SK-N-SH treated with all-trans-retinoic acid at 6 μM for 48 hours (cell line): ENCODE results near the gene PLAAT4.

Experiments used
- ATAC-seq: fragments of 200-7000 bp; cut with Tn5 transposase; 3 replicates; pipeline ENCODE4 v1.9.1; 2020; ENCODE audit warnings: mild to moderate bottlenecking, moderate library complexity
- ARNTL ChIP-seq: fragments of 450-650 bp; formaldehyde crosslinking; IDR thresholded peaks from 2 replicates; pipeline ENCODE4 v1.5.0; 2020; ENCODE audit warnings: low read depth, mild to moderate bottlenecking, moderate library complexity, borderline replicate concordance
- BACH2 ChIP-seq: fragments of 250-450 bp; sonication (Bioruptor Pico); IDR thresholded peaks from 2 replicates; pipeline ENCODE4 v1.9.0; 2021; ENCODE audit warnings: mild to moderate bottlenecking, borderline replicate concordance
- CSDC2 ChIP-seq: fragments of 250-450 bp; sonication (Bioruptor Pico); IDR thresholded peaks from 2 replicates; pipeline ENCODE4 v1.5.0; 2020; ENCODE audit warnings: mild to moderate bottlenecking, moderate library complexity
- CSRNP3 ChIP-seq: fragments of 250-450 bp; sonication (Bioruptor Pico); IDR thresholded peaks from 2 replicates; pipeline ENCODE4 v1.5.1; 2021; ENCODE audit warnings: mild to moderate bottlenecking, moderate library complexity
- ESRRG ChIP-seq: fragments of 250-450 bp; sonication (Bioruptor Pico); IDR thresholded peaks from 2 replicates; pipeline ENCODE4 v1.6.1; 2021; ENCODE audit warnings: mild to moderate bottlenecking
- GLIS3 ChIP-seq: fragments of 250-450 bp; sonication (Bioruptor Pico); IDR thresholded peaks from 2 replicates; pipeline ENCODE4 v1.5.0; 2020; ENCODE audit warnings: mild to moderate bottlenecking, moderate library complexity
- ISL1 ChIP-seq: fragments of 250-450 bp; sonication (Bioruptor Pico); IDR thresholded peaks from 2 replicates; pipeline ENCODE4 v2.1.2; 2022; ENCODE audit warnings: mild to moderate bottlenecking, moderate library complexity
- OSR1 ChIP-seq: fragments of 250-450 bp; sonication (Bioruptor Pico); IDR thresholded peaks from 2 replicates; pipeline ENCODE4 v1.8.0; 2022; ENCODE audit warnings: moderate library complexity, mild to moderate bottlenecking, inconsistent platforms
- PATZ1 ChIP-seq: fragments of 250-450 bp; sonication (Bioruptor Pico); IDR thresholded peaks from 2 replicates; pipeline ENCODE4 v1.8.0; 2020; ENCODE audit warnings: mild to moderate bottlenecking, moderate library complexity, borderline replicate concordance
- POU6F1 ChIP-seq: fragments of 250-450 bp; sonication (Bioruptor Pico); IDR thresholded peaks from 2 replicates; pipeline ENCODE4 v1.8.0; 2021; ENCODE audit warnings: low read depth, mild to moderate bottlenecking, moderate library complexity, borderline replicate concordance
- PPARA ChIP-seq: fragments of 250-450 bp; sonication (Bioruptor Pico); IDR thresholded peaks from 2 replicates; pipeline ENCODE4 v1.5.0; 2020; ENCODE audit warnings: mild to moderate bottlenecking, borderline replicate concordance
- RARB ChIP-seq: fragments of 250-450 bp; sonication (Bioruptor Pico); IDR thresholded peaks from 2 replicates; pipeline ENCODE4 v1.8.0; 2021; ENCODE audit warnings: mild to moderate bottlenecking, moderate library complexity
- SNAI2 ChIP-seq: fragments of 250-450 bp; sonication (Bioruptor Pico); IDR thresholded peaks from 2 replicates; pipeline ENCODE4 v1.5.0; 2020; ENCODE audit warnings: mild to moderate bottlenecking, moderate library complexity
- TCF4 ChIP-seq: fragments of 250-450 bp; sonication (Bioruptor Pico); IDR thresholded peaks from 2 replicates; pipeline ENCODE4 v1.8.0; 2021; ENCODE audit warnings: mild to moderate bottlenecking, moderate library complexity, borderline replicate concordance
- TOX ChIP-seq: fragments of 250-450 bp; sonication (Bioruptor Pico); IDR thresholded peaks from 2 replicates; pipeline ENCODE4 v1.8.0; 2021; ENCODE audit warnings: mild to moderate bottlenecking, moderate library complexity, borderline replicate concordance
- TSHZ2 ChIP-seq: fragments of 250-450 bp; sonication (Bioruptor Pico); IDR thresholded peaks from 2 replicates; pipeline ENCODE4 v1.5.0; 2020; ENCODE audit warnings: mild to moderate bottlenecking, moderate library complexity
- ZC3H10 ChIP-seq: fragments of 250-450 bp; sonication (Bioruptor Pico); IDR thresholded peaks from 2 replicates; pipeline ENCODE4 v1.5.1; 2021; ENCODE audit warnings: mild to moderate bottlenecking, moderate library complexity
- ZFP3 ChIP-seq: fragments of 250-450 bp; sonication (Bioruptor Pico); IDR thresholded peaks from 2 replicates; pipeline ENCODE4 v1.5.0; 2020; ENCODE audit warnings: mild to moderate bottlenecking, moderate library complexity
- ZFP30 ChIP-seq: fragments of 450-650 bp; formaldehyde crosslinking; IDR thresholded peaks from 2 replicates; pipeline ENCODE4 v1.5.0; 2022; ENCODE audit warnings: mild to moderate bottlenecking, moderate library complexity
- ZNF565 ChIP-seq: fragments of 450-650 bp; formaldehyde crosslinking; conservative IDR thresholded peaks from 2 replicates; pipeline ENCODE4 v1.5.0; 2020; ENCODE audit warnings: low read depth, mild to moderate bottlenecking, moderate library complexity
- ZNF8 ChIP-seq: fragments of 450-650 bp; formaldehyde crosslinking; IDR thresholded peaks from 2 replicates; pipeline ENCODE4 v1.5.0; 2020; ENCODE audit warnings: mild to moderate bottlenecking, moderate library complexity

Gene PLAAT4

GRCh38 chr11:63501236-63501635 lies 35.4 kb upstream of the PLAAT4 start (continued):
- TF ChIP-seq CSRNP3 (CRISPR knock-in tag) (no peak), POU6F1 (CRISPR knock-in tag) (no peak), CSDC2 (no peak), SNAI2 (no peak), OSR1 (CRISPR knock-in tag) (no peak), ZNF565 (CRISPR knock-in tag) (no peak), TCF4 (CRISPR knock-in tag) (no peak), ZFP30 (CRISPR knock-in tag) (no peak)

GRCh38 chr11:63502252-63502820 lies 34.3 kb upstream of the PLAAT4 start:
- ATAC-seq, result no peak
- TF ChIP-seq POU6F1 (CRISPR knock-in tag) (no peak), ZFP30 (CRISPR knock-in tag) (no peak), TOX (CRISPR knock-in tag) (no peak), OSR1 (CRISPR knock-in tag) (no peak), ZC3H10 (CRISPR knock-in tag) (no peak), GLIS3 (CRISPR knock-in tag) (no peak), ZNF8 (CRISPR knock-in tag) (no peak), ESRRG (no peak), ISL1 (CRISPR knock-in tag) (no peak), PPARA (CRISPR knock-in tag) (no peak), CSDC2 (no peak), ARNTL (CRISPR knock-in tag) (no peak), TCF4 (CRISPR knock-in tag) (no peak), BACH2 (CRISPR knock-in tag) (no peak), TSHZ2 (CRISPR knock-in tag) (no peak), RARB (no peak), PATZ1 (CRISPR knock-in tag) (no peak), CSRNP3 (CRISPR knock-in tag) (no peak), ZFP3 (CRISPR knock-in tag) (no peak)
